EH (cell line): ENCODE measurements around the gene DAB1.
"Not testable (repeated sequence)": the region's sequence is repeated elsewhere in the genome, so short reads cannot be mapped to it uniquely, and the experiment has no call there.

Experiments used
- DNase-seq: peaks from one replicate; pipeline ENCODE4 v3.0.0-alpha.2; 2015; ENCODE audit warnings: low read depth

Gene DAB1

DNA sequence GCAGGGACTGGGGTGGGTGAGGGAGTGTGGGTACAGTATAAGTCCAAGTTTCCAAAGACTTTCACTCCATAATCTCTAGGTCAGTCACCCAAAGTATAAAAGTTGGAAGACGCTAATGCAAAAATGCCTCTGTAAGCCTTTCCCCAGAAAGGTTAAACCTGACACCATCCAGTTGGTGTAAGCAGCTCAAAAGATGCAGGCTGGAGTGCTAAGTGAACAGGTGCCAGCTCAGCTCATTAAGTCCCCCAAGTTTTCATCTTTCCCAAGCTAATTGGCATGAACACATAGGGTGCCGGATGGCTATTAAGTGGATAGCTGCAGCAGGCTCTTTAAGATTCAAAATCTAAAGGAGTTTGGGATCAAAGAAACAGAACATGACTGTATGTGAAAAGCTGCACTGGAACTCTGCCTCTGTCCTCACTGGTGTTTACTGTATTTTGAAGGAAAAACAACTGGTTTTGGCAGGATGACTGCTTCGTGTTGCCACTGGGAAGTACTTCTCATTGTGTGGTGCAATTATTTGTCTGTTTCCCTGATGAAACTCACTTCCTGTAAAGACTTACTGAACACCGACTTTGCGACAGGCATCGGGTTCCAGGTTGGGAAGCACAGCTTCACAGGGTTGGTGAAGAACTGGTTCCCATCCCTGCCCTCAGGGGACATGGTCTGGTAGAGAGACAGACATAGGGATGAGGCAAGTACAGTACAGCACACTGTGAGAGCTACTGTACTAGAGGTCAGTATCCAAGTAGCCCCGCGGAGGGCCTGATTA lies 152.7 kb downstream of the DAB1 start:
- DNase-seq = no peak

GRCh38 chr1:57269630-57270225 lies 154.1 kb downstream of the DAB1 start:
- no peak for DNase-seq

GRCh38 chr1:57265104-57265503 lies 158.8 kb downstream of the DAB1 start:
- peak; percentile 2 for DNase-seq

- no peak for DNase-seq
Observed at GRCh38 chr1:57262472-57262871, 161.4 kb downstream of the DAB1 start.

DNA sequence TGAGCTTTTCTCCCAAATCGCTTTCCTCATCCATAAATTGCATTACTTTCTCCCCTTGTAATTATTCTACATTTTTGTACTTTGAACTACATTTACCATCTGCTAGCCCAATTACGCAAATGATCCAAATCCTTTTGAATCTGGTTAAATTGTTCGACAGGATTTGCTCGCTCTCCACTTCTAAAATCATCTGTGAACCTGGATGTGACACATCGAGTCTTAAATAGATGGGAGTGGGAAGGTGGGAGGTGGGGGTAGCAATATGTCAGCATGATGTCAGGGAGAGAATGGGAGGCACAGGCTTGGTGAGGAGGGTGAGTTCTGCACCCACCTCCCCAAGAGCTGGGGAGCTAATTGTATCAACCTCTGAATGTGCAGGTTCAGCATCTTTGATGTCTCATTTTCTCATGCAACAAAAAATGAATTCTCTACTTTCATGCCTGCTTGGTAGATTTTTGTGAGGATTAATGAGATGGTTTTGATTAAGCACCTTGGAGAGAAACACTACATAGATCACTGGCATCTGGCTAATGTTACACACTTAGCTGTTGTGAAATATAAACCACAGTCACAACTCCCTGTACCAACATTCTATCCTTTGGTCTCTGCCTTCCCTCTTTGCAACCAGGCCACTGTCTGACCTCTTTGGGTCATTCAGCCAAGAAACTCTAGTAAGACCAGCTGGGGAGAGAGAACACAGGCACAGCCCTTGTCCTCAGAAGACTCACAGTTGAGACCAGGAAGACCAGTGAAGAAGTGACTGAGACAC lies 165.1 kb downstream of the DAB1 start:
- no peak for DNase-seq

- DNase-seq = no peak
Observed at GRCh38 chr1:57255945-57256344, 167.9 kb downstream of the DAB1 start.

DNA sequence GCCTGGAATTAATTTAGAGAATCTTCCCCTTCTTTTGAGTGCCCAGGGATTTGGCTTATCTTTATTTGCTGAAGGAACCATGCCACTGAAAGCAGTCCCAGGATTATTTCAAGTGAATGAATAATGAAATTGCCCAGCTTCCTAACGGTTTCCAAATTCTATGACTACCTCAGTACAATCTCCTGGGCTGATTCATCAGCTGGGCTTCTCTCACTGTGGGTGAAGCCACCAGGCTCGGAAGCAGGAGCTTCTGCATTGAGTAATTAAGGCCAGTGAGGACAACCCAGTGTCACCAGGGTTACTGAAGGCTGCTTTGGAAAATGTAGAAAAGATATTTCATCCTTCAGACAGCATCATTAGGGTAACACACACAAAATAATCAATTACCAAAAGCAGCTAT lies 169.8 kb downstream of the DAB1 start:
- DNase-seq = peak; percentile 51

- peak; percentile 9 for DNase-seq
Observed at GRCh38 chr1:57252597-57253294, 171.1 kb downstream of the DAB1 start.

DNA sequence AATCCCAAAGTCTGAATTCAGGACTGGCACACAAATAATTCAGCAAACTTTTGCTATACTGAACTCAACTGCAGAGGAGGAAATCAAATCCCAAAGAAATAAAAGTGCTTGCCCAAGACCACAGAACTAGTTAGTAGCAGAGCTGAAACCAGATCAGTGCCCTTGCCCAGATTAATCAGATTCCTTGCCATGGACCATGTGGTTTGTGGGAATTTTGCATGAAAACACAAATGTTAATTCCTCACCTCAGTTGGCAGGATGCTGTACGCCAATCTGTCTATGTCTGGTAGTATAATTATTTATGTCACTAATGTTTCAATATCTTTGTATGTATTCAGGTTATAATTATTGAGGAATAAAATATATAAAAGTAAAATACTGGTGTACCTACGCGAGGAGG lies 173.8 kb downstream of the DAB1 start:
- DNase-seq = no peak

GRCh38 chr1:57249511-57249910 lies 174.3 kb downstream of the DAB1 start:
- DNase-seq = no peak

DNA sequence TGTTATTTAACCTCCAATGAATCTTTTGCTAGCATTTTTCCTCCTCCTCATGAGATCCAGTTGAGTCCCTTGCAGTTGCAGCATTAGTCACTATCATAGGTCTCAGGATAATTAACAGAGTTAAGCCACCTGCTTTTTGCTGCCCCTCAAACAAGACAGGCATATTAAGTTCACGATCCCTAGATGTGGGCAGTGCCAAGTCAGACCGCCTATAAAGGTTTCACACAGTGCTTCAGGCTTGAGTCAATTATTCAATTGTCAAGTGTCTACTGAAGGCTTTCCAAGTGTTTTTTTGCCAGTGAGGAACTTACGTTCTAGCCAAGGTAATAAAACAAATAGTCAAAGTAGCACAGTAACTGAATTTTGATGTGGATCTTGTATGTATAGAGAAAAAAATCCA lies 175.0 kb downstream of the DAB1 start:
- DNase-seq = no peak

DNA sequence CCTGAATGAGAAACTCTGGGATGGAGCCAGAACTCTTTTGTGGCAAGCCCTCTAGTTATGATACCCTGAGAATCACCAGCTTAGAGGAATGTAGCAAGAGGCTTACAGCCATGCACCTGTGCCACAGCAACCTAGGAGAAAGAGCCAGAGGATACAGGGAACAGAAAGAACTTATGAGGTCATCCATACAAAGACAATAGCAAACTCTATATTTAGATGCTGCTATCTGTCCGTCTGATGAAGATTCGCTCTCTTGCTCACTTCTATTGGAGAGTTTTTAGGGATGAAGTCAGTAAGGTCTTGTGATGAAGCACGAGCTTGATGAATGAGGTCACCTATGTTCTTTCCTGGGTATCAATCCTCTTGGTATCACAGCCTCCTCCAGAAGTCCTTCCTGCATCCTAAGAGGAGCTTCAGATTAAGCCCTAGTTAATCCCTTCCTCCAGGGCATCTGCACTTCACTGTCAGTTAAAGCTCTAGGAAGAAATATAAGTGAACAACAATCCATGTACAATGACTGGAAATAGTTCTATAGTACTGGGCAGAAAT lies 185.6 kb downstream of the DAB1 start:
- DNase-seq = no peak

GRCh38 chr1:57235730-57236510 lies 187.9 kb downstream of the DAB1 start:
- DNase-seq = no peak

DNA sequence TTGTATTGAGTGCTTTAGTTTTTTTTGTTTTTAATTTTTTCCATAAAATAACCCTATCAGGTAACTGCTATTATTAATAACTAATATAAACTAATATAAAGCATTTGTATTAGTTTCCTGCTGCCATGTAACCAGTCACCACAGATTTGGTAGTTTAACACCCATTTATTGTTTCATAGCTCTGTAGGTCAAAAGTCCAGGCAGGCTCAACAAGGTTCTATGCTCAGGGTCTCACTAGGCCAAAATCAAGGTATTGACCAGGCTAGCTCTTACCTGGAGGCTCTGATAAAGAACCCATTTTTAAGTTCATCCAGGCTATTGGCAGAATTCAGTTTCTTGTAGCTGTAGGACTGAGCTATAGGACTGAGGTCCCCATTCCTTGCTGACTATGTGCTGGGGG lies 189.4 kb downstream of the DAB1 start:
- DNase-seq = no peak

DNA sequence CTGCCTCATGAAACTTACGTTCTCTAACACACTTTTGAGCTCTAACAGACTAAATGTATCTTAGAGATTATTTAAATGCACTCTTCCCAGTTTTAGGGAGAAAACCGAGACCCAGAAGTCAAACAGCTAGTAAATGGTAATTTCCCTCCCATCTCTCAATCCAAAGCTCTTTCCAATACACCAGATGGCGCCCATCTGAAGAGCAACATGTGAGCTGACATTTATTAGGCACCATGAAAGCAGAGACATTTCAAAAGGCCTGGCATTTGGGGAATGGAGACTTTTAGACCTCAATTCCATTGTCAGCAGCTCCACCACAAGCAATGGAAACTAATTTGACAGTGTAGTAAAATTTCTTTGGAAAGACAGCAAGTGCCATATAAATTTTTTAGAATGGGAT lies 191.4 kb downstream of the DAB1 start:
- no peak for DNase-seq

DNA sequence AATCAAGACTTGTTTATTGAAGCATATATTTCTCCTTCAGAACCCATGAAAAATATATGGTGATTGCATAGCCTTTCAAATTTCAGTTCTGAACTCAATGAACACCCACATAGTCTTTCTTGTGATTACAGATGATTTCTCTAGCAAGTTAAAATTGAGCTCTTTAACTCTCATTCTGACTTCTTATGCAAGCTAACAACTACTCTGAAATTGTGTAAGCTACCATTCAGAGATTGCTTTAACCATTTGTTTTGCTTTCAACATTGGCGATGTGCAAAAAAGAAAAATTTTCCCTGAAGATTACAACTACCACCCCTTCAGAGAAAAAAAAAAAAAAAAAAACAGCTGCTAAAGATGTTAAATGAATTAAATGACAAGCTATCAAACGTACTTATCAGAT lies 193.9 kb downstream of the DAB1 start:
- DNase-seq = no peak

DNA sequence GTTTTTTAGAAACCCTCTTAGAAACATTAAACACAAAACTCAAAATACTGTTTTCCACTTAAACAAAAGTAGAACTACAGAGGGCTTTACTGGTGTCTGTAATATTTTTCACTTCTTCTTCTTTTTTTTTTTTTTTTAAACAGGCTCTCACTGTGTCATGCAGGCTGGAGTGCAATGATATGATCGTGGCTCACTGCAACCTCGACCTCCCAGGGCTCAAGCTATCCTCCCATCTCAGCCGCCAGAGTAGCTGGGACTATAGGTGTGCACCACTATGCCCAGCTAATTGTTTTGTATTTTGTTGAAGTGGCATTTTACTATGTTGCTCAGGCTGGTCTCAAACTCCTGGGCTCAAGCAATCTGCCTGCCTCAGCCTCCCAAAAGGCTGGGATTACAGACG lies 194.8 kb downstream of the DAB1 start:
- DNase-seq = no peak

DNA sequence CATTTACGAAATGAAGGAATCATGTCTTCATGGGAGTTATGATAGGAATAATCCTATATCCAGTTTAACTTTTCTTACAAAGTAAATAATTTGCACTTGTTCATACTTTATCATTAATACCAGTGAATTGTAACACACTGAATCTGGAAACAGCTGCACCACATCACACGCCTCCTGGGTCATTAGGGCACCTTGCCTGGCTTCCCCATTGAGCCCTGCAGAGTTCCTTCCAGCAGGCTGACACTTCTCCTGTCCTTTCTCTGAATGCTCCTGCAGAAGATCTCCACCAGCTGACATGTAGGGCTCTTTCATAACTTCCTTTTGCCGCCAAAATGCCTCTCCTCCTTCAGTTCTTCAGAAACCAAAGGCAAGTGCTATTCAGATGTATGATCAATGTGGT lies 201.1 kb downstream of the DAB1 start:
- no peak for DNase-seq

GRCh38 chr1:57222307-57222706 lies 201.6 kb downstream of the DAB1 start:
- DNase-seq = no peak

GRCh38 chr1:57220905-57221304 lies 203.0 kb downstream of the DAB1 start:
- DNase-seq = not testable (repeated sequence)

DNA sequence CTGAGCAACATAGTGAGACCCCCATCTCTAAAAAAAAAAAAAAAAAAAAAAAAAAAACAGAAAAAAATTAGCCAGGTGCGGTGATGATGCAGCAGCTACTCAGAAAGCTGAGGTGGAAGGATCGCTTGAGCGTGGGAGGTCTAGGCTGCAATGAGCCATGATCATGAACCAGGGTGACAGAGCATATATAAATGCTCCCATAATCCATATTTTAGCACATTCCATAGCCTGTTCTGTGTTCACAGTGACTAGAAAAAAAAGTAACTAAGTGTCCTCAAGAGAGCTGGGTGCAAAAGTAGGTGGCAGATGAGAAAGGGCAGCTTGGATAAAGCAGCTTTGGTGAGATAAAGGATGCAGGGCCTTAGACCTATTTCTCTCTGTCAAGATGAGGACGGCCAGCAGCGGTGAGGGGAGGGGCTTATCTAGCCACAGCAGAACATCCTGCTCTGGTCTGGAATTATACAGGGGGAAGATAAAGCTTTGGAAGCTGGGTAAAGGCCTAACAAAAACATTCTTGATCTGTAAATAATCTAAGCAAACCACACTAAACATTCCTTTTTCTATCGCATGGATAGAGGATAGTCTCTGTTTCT lies 205.3 kb downstream of the DAB1 start:
- DNase-seq = peak; percentile 11
